ENCODE data around the gene TNFAIP6.

GRCh38 chr2:151329998-151330397 lies 27.4 kb upstream of the TNFAIP6 start:
- no peak for TF ChIP-seq CTCF (conservative IDR thresholded peaks at IDR 0.05 in 1 of 2, IDR thresholded peaks at IDR 0.05 in 1 of 2; ENCODE audit: low read depth in 1 of 2, low read length in 2 of 2)
- no peak for TF ChIP-seq EZH2 (IDR thresholded peaks at IDR 0.05; ENCODE audit: low read length, missing control alignments)
